ENCODE results near the gene NID2. TPM values are rescaled to one million over a fixed set of nuclear protein-coding genes. Genes with fewer than 3 reads are reported as not detected.

Gene NID2
- total RNA-seq, 1 donor from 2014 or later, result 35.2 TPM

GRCh38 chr14:52018970-52019369 is 49.9 kb downstream of the NID2 start:
- Histone ChIP-seq H3K4me3 (no peak overlapping the region), H3K4me1 (peaks cover 100% of the 10 kb centered on the region), H3K27me3 (ENCODE audit: low read depth) (no peaks in the 10 kb centered on the region), H3K36me3 (peaks cover 26% of the 10 kb centered on the region), H3K27ac (replicated peaks) (peak overlapping the region; percentile 89), H3K9me3 (replicated peaks) (no peaks in the 10 kb centered on the region)
- TF ChIP-seq, protein P1, sequence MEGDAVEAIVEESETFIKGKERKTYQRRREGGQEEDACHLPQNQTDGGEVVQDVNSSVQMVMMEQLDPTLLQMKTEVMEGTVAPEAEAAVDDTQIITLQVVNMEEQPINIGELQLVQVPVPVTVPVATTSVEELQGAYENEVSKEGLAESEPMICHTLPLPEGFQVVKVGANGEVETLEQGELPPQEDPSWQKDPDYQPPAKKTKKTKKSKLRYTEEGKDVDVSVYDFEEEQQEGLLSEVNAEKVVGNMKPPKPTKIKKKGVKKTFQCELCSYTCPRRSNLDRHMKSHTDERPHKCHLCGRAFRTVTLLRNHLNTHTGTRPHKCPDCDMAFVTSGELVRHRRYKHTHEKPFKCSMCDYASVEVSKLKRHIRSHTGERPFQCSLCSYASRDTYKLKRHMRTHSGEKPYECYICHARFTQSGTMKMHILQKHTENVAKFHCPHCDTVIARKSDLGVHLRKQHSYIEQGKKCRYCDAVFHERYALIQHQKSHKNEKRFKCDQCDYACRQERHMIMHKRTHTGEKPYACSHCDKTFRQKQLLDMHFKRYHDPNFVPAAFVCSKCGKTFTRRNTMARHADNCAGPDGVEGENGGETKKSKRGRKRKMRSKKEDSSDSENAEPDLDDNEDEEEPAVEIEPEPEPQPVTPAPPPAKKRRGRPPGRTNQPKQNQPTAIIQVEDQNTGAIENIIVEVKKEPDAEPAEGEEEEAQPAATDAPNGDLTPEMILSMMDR (IDR thresholded peaks at IDR 0.05; ENCODE audit: borderline replicate concordance), result no peak
- intact Hi-C loops (cut with micrococcal nuclease), result no loop called here
- DNase-seq, result no peak

DNA sequence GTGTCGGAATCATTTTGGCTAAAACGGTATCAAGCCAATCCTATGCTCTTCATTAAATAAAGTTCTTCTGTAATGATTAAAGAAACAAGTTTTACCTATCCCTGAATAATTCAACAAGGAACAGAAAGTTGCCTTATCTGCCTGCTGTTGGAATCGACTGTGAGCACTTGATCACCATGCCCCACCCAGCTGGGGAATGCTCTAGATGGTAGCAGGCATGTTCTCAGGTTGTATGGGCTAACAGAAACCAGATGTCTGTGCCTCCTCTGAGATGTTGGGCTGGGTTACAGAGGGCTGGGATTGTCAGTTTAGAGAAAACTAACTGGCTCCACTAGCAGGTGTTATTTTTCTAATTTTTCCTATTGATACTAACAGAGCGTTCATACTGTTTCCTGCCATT is 50.6 kb downstream of the NID2 start:
- no peaks in the 10 kb centered on the region for H3K27me3 ChIP-seq (ENCODE audit: low read depth)
- no peak overlapping the region for H3K4me3 ChIP-seq
- H3K4me1 ChIP-seq, result peaks cover 100% of the 10 kb centered on the region
- TF ChIP-seq, protein P1 (IDR thresholded peaks at IDR 0.05; ENCODE audit: borderline replicate concordance), result no peak
- DNase-seq, result no peak
- intact Hi-C loops (cut with micrococcal nuclease), result no loop called here
- peaks cover 29% of the 10 kb centered on the region for H3K36me3 ChIP-seq
- no peaks in the 10 kb centered on the region for H3K9me3 ChIP-seq (replicated peaks)
- peak overlapping the region; percentile 89 for H3K27ac ChIP-seq (replicated peaks)

DNA sequence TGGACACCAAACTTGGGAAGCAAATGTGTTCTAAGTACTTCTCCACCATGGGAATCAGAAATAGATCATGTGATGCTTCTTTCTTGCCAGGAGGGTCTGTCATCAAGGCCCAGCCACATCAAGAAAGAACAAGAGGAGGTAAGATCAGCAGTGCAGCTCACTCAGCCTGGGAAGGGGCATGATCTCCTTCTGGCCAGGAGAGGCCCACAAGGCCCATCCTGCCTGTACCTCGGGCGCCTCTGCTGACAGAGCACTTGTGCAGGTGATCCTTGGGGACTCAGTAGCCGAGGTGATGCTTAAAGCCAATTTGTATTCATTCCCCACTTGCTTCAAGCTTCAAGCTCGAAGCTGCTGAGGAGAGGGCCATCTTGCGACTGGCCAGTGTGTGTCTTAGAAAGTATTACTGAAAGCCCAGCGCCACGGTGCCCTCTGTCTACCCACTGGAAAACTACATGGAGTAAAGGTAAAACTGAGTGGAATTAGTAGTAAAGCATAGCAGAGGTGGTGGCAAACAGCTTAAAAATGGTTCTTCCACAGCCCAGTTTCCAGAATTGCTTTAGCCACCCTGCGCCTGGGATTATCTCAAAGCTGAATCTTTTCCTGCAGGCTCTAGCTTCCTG is 53.3 kb downstream of the NID2 start:
- no peak overlapping the region for H3K4me3 ChIP-seq
- H3K36me3 ChIP-seq, result peaks cover 47% of the 10 kb centered on the region
- H3K4me1 ChIP-seq, result peaks cover 100% of the 10 kb centered on the region
- no peaks in the 10 kb centered on the region for H3K27me3 ChIP-seq (ENCODE audit: low read depth)
- H3K27ac ChIP-seq (replicated peaks), result peak overlapping the region; percentile 89
- no peak for DNase-seq
- TF ChIP-seq, protein P1 (IDR thresholded peaks at IDR 0.05; ENCODE audit: borderline replicate concordance), result peak; percentile 66
- H3K9me3 ChIP-seq (replicated peaks), result no peaks in the 10 kb centered on the region
- intact Hi-C loops (cut with micrococcal nuclease), result no loop called here

- TF ChIP-seq, protein P1 (IDR thresholded peaks at IDR 0.05; ENCODE audit: borderline replicate concordance), result no peak
- Histone ChIP-seq H3K9me3 (replicated peaks) (no peaks in the 10 kb centered on the region), H3K27ac (replicated peaks) (peak overlapping the region; percentile 89), H3K36me3 (peaks cover 48% of the 10 kb centered on the region), H3K4me1 (peaks cover 100% of the 10 kb centered on the region), H3K4me3 (peak overlapping the region; percentile 39), H3K27me3 (ENCODE audit: low read depth) (no peaks in the 10 kb centered on the region)
- intact Hi-C loops (cut with micrococcal nuclease), result no loop called here
- peak; percentile 65 for DNase-seq
These were observed 54.1 kb downstream of the NID2 start for GRCh38 chr14:52014601-52015267.

DNA sequence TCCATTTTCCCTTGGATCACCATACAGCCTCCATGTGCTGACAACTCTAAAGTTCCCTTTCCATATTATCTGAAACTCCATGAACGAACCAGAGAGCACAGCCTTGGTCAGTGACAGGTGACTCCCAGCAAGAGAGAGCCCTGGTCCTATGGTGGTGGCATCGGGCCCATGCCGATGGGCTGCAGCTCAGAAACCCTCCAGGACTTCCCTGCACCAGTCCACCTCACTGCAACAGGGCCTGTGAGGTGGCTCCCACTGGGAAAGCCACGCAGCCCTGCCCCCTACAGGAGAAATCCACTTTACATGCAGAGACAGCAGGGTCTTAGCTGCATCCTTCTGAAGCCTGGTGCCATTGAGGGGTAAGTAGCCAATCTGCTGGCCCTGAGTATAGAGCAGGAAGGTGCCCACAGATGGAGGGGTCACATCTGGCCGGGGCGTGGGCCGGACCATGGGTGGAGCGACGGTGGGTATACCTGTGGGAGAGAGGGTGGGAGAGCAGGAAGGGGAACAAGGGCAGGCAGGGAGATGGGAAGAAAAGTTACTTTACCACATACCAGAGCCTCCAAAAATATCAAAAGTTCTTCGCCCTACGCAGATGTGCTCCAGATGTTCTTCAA is 54.8 kb downstream of the NID2 start:
- peaks cover 48% of the 10 kb centered on the region for H3K36me3 ChIP-seq
- no peaks in the 10 kb centered on the region for H3K27me3 ChIP-seq (ENCODE audit: low read depth)
- peak; percentile 48 for DNase-seq
- H3K9me3 ChIP-seq (replicated peaks), result no peaks in the 10 kb centered on the region
- peaks cover 98% of the 10 kb centered on the region for H3K4me1 ChIP-seq
- intact Hi-C loops (cut with micrococcal nuclease), result no loop called here
- peak overlapping the region; percentile 39 for H3K4me3 ChIP-seq
- TF ChIP-seq, protein P1 (IDR thresholded peaks at IDR 0.05; ENCODE audit: borderline replicate concordance), result peak; percentile 34
- H3K27ac ChIP-seq (replicated peaks), result peak overlapping the region; percentile 89
